ENCODE results near the gene PEX3. TPM values are rescaled to one million over a fixed set of nuclear protein-coding genes. Genes with fewer than 3 reads are reported as not detected.
"Not testable (repeated sequence)": the region's sequence is repeated elsewhere in the genome, so short reads cannot be mapped to it uniquely, and the experiment has no call there.

PEX3 gene
- polyA plus RNA-seq, 1 donor = 12.8 TPM

DNA sequence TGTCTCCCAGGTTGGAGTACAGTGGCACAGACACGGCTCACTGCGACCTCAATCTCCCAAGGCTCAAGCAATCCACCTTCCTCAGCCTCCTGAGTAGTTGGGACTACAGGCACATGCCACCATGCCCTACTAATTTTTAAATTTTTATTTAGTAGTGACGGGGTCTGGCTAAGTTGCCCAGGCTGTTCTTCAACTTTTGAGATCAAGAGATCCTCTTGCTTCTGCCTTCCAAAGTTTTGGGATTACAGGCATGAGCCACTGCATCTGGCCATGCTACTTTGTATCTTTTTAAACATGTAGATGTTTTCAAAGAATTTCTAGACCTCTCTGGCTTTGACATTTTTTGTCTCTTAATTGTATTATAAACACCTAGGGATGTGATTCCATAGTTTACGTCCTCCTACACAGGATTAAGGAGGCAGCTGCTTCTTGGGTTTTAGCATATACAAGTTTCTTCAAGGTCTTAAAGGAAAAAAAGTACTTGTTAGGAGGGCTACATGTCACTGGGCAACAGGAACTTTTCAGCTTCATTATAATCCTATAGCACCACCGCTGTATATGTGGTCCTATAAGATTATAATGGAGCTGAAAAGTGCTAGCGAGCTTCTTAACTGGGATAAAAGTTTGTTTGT is 1.4 kb upstream of the PEX3 start:
- no peak for DNase-seq

- DNase-seq = peak; percentile 10
These were observed 722 bp upstream of the PEX3 start for GRCh38 chr6:143449714-143450452.

DNA sequence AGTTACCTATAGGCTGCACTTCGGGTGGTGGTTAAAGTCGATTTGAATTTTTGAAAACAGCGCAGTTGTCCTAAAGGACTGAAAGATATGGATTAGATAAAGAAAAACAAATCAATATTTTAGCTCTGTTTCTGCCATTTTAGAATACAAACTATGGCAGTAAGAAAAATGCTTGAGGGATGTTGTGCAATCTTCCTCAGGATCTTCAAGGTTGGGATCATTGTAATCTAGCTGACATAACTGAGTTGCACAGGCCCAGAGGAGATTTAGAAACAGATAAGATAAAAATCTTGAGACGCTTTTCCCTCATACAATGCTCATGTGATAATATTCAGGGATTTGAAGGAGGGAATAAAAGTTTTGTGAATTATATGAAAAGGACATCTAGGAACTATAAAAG is 926 bp downstream of the PEX3 start:
- DNase-seq = no peak

- DNase-seq = no peak
These were observed 7.2 kb downstream of the PEX3 start for GRCh38 chr6:143457563-143458359.

DNA sequence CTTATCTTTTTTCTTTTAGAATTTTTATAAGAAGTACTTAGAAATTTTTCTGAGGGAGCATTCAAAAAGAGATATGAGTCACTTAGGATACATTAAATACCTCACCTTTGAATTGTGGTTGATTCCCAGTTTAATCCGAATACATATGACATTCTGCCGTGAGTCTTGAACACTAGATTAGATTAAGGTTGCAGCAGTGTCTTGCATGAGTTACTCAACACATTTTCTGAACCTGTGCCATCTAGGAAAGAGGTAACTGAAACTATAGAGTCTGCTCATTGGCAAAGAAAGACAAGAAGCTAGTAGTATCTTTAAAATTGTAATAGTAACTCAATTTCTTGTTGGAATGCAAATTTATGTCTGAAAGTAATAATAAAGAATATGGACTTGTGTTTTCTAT is 14.9 kb downstream of the PEX3 start:
- no peak for DNase-seq

DNA sequence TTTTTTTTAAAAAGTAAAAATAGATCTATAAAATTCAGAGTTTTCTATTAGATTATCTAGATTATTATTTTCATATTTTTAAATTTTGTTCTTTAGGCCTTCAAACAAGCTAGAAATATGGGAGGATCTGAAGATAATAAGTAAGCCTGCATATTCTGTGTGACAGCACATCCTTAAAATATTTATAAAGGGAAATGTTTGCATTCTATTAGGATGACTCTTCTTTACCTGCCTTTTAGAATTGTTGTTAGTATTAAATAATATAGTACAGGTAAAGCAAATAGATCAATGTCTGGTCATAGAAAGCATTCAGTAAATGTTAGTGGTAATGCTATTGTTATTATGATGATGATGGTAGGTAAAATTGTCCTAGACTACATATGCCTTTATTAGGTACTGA is 17.4 kb downstream of the PEX3 start:
- no peak for DNase-seq

DNA sequence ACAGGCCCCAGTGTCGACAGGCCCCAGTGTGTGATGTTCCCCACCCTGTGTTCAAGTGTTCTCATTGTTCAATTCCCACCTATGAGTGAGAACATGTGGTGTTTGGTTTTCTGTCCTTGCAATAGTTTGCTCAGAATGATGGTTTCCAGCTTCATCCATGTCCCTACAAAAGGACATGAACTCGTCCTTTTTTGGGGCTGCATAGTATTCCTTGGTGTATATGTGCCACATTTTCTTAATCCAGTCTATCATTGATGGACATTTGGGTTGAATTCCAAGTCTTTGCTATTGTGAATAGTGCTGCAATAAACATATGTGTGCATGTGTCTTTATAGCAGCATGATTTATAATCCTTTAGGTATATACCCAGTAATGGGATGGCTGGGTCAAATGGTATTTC is 18.2 kb downstream of the PEX3 start:
- DNase-seq = not testable (repeated sequence)

DNA sequence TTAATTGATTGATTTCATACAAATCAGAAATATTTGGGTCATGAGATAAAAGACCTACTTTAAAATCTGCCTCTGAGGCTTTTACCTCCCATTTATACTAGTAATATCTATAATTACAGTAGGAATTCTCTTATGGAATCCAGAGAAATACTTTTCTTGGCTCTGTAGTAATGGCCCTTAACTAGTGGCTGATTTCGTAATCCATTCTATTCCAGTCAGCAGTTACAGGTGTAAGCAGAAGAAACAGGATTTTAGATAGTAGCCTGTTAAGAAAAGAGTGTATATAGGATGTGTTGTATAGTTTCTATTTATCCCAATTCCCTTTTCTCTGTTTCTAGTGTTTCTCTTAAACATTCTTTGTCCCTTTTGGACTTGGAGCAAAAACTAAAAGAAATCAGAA is 21.2 kb downstream of the PEX3 start:
- no peak for DNase-seq

DNA sequence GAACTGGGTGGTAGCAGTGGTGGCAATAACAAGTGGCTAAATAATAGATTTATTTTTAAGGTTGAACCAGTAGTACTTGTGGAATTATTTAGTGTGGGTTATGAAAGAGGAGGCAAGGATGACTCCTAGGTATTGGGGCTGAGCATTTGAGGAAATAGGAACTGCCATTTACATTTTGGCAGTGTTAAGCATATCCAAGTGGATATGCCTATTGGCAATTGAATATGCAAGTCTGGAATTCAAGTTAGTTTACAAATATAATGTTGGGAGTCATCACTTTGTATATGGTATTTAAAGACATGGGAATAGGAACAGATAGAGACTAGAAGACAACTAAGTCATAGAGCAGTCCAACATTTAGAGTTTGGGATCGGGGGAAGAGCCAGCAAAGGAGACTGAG is 25.9 kb downstream of the PEX3 start:
- no peak for DNase-seq

GRCh38 chr6:143478479-143479062 is 28.0 kb downstream of the PEX3 start:
- DNase-seq = no peak

GRCh38 chr6:143482593-143482992 is 32.0 kb downstream of the PEX3 start:
- no peak for DNase-seq

- no peak for DNase-seq
These were observed 35.4 kb downstream of the PEX3 start for GRCh38 chr6:143485967-143486366.

GRCh38 chr6:143486752-143487151 is 36.1 kb downstream of the PEX3 start:
- DNase-seq = no peak

DNA sequence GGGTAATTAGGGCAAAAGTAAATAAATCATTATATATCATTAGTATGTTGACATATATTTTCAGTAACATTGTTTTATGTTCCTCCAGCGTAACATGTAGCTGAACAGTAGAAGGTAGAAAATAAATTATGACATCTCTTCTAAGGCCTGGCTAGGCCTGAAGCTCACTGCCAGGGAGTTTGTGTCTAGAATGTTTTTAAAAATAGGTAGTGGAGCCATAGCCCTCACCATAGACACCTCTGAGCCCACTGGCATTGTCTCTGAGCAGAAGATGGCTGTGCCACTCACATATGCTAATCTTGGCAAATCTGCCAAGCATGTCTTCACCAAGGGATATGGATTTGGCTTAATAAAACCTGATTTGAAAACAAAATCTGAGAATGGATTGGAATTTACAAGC is 39.6 kb downstream of the PEX3 start:
- DNase-seq = no peak

DNA sequence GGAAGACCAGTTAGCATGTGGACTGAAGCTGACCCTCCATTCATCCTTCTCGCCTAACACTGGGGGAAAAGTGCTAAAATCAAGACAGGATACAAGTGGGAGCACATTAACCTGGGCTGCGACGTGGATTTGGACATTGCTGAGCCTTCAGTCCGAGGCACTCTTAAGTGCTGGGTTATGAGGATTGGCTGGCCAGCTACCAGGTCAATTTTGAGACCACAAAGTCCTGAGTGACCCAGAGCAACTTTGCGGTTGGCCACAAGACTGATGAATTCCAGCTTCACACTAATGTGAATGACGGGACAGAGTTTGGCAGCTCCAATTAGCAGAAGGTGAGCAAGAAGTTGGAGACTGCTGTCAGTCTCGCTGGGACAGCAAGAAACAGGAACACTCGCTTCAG is 40.2 kb downstream of the PEX3 start:
- no peak for DNase-seq

DNA sequence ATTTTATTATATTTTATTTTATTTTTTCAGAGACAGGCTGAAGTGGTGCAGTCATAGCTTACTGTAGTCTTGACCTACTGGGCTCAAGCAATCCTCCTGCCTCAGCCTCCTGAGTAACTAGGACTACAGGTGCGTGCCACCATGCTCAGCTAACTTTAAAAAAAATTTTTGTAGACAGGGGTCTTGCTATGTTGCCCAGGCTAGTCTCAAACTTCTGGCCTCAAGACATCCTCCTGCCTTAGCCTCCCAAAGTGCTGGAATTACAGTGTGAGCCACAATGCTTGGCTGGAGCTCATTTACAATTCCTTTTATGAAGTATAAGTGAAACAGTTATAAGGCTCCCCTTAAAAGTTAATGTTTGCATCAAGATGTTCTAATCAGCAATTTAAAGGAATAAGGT is 46.4 kb downstream of the PEX3 start:
- DNase-seq = no peak

DNA sequence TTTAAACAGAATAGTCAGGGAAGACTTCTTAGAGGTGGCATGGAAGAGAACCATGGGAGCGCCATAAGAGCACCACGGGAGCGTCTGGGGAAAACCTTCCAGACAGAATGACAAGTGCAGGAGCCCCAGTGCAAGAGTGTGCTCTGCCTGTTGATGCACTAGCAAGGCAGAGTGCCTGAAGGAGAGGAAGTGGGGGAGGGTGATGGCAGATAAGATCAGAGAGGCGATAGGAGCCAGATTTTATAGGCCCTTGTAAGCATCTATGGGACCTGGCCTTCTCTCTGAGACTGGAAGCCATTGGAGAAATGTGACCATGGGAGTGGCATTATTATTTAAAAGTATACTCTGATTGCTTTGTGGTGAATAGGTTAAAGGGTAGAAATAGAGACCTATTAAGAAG is 47.8 kb downstream of the PEX3 start:
- DNase-seq = no peak

DNA sequence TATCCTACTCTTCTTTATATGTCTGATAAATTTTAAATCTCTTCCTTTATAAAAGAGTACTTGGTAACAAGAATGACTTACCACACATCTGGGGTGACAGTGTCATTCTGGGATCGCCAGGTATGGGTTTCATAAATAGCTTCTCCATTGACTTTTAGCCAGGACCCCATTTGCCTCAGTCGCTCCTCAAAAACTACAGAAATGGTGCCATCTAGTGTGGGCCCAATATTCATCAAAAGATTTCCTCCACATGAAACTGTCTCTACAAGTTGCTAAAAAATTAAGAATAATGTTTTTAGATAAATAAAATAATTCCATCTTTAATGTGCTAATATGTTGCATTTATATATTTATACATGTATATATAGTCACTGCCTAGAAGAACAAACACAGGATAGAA is 51.2 kb downstream of the PEX3 start:
- DNase-seq = no peak

DNA sequence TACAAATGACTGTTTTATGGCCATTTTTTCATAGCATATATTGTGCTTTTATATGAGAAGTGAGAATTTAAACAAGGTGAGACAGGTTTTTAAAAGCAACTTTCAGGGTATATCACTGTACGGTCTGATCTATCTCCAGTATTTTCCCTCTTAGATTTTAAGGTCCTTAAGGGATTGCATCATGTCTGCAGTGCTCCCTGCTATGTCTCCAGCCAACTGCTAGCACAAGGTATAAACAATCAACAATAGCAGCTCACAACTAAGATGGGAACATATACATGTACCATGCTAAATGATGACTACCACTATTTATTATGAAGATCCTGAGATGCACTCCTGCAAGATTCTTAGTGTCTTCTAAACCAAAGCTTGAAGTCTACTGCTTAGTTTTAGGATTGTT is 53.8 kb downstream of the PEX3 start:
- DNase-seq = no peak

GRCh38 chr6:143505111-143505510 is 54.5 kb downstream of the PEX3 start:
- no peak for DNase-seq

GRCh38 chr6:143505537-143505936 is 54.9 kb downstream of the PEX3 start:
- DNase-seq = no peak

GRCh38 chr6:143506199-143506598 is 55.6 kb downstream of the PEX3 start:
- no peak for DNase-seq

DNA sequence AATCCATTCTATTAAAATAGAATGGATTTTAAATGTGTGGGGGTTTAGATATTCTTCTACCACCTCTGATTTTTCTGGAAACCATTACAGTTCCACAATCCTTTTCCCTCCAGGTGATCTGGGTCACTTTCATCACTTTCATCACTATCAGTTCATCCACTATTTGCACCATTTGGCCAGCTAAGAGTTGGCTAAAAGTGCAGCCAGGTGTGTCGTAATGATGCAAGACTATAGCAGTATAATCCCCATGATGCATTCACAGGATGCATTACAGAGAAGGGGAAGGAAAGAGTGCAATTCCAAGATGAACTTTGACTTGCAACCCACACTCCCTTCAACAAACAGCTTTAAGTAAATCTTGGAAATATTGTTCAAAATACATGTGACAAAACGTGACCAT is 56.0 kb downstream of the PEX3 start:
- no peak for DNase-seq
